Measurements from ENCODE around the gene ADORA1. TPM values are rescaled to one million over a fixed set of nuclear protein-coding genes. Genes with fewer than 3 reads are reported as not detected.
A peak's percentile ranks its signal among the peaks of the same experiment; 100 is the strongest.

ADORA1 gene
- total RNA-seq (8.5 and 14.9 TPM in 2 replicates), polyA plus RNA-seq (12.2 and 22.2 TPM in 2 replicates)

- DNase-seq (ENCODE audit: low read depth in 1 of 2, low spot score in 1 of 2) = peak; percentile 70 to 91
- no peaks in the 10 kb centered on the region for H3K9me3 ChIP-seq (ENCODE audit: low read depth)
- H3K36me3 ChIP-seq = no peaks in the 10 kb centered on the region
- TF ChIP-seq, protein P1, sequence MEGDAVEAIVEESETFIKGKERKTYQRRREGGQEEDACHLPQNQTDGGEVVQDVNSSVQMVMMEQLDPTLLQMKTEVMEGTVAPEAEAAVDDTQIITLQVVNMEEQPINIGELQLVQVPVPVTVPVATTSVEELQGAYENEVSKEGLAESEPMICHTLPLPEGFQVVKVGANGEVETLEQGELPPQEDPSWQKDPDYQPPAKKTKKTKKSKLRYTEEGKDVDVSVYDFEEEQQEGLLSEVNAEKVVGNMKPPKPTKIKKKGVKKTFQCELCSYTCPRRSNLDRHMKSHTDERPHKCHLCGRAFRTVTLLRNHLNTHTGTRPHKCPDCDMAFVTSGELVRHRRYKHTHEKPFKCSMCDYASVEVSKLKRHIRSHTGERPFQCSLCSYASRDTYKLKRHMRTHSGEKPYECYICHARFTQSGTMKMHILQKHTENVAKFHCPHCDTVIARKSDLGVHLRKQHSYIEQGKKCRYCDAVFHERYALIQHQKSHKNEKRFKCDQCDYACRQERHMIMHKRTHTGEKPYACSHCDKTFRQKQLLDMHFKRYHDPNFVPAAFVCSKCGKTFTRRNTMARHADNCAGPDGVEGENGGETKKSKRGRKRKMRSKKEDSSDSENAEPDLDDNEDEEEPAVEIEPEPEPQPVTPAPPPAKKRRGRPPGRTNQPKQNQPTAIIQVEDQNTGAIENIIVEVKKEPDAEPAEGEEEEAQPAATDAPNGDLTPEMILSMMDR (IDR thresholded peaks at IDR 0.05; ENCODE audit: low read depth, low read length) = peak; percentile 3
- peaks cover 54% of the 10 kb centered on the region for H3K4me1 ChIP-seq (ENCODE audit: low read depth)
- no peaks in the 10 kb centered on the region for H3K27me3 ChIP-seq
- peak within 1 kb of the TSS; percentile 34 for H3K4me3 ChIP-seq
- peak within 1 kb of the TSS; percentile 50 for H3K27ac ChIP-seq
Measured at GRCh38 chr1:203127666-203128430, at the start of gene ADORA1. TSS of gene ADORA1 (plus strand) at chr1:203127726. CDS start at chr1:203128842, 1,116 bp downstream.

DNA sequence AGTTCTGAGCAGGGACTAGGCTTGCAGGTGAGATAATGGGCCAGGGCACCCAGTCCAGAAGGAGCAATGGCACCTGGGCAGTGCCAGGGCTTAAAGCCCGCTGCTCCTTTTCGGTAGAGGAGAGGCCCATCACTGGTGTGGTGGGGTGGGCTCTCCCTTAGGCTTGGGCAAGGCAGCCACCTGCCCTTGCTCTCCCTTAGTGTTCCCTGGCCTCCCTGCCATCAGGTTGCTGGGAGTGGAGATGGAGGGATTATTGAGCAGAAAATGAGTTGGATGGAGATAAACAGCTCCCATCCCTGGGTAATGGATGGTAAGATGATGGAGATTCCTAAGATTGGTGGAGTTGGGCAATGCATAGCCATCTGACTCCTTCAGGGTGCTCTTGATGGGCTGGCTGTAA lies 49.6 kb upstream of the ADORA1 start:
- no peaks in the 10 kb centered on the region for H3K4me1 ChIP-seq (ENCODE audit: low read depth)
- TF ChIP-seq, protein P1 (IDR thresholded peaks at IDR 0.05; ENCODE audit: low read depth, low read length) = no peak
- peaks cover 17% of the 10 kb centered on the region for H3K27me3 ChIP-seq
- H3K9me3 ChIP-seq (ENCODE audit: low read depth) = no peaks in the 10 kb centered on the region
- peaks cover 25% of the 10 kb centered on the region for H3K36me3 ChIP-seq
- DNase-seq (ENCODE audit: low read depth in 1 of 2, low spot score in 1 of 2) = no peak
- no peak overlapping the region for H3K4me3 ChIP-seq
- H3K27ac ChIP-seq = no peak overlapping the region

DNA sequence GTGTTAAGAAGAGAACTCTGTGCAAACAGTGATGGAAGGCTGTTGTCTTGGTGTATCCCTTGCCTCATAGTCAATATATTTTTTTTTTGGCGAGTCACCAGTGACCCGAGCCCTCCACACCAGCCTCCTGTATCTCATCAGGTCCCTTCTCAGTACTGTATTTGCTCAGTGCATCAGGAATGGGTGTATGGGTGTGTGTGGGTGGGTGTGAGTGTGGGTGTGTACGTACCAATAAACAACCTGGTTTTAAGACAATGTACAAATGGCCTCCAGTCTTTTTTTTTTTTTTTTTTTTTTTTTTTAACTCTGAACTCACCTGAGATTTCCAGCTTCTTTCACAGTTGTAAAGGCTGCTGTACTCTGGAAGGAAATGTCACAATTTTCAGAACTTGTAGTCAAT lies 49.0 kb upstream of the ADORA1 start:
- no peak for DNase-seq (ENCODE audit: low read depth in 1 of 2, low spot score in 1 of 2)
- H3K36me3 ChIP-seq = peaks cover 22% of the 10 kb centered on the region
- peaks cover 17% of the 10 kb centered on the region for H3K27me3 ChIP-seq
- no peak overlapping the region for H3K27ac ChIP-seq
- no peaks in the 10 kb centered on the region for H3K9me3 ChIP-seq (ENCODE audit: low read depth)
- no peak overlapping the region for H3K4me3 ChIP-seq
- TF ChIP-seq, protein P1 (IDR thresholded peaks at IDR 0.05; ENCODE audit: low read depth, low read length) = no peak
- no peaks in the 10 kb centered on the region for H3K4me1 ChIP-seq (ENCODE audit: low read depth)

- DNase-seq (ENCODE audit: low read depth in 1 of 2, low spot score in 1 of 2) = no peak
- Histone ChIP-seq H3K9me3 (ENCODE audit: low read depth) (no peaks in the 10 kb centered on the region), H3K4me3 (no peak overlapping the region), H3K27me3 (peaks cover 2% of the 10 kb centered on the region), H3K4me1 (ENCODE audit: low read depth) (peaks cover 4% of the 10 kb centered on the region), H3K36me3 (peaks cover 15% of the 10 kb centered on the region), H3K27ac (no peak overlapping the region)
- TF ChIP-seq, protein P1 (IDR thresholded peaks at IDR 0.05; ENCODE audit: low read depth, low read length) = no peak
Measured at GRCh38 chr1:203080456-203080855, 47.1 kb upstream of the ADORA1 start.

GRCh38 chr1:203081465-203082230 lies 45.9 kb upstream of the ADORA1 start:
- Histone ChIP-seq H3K4me1 (ENCODE audit: low read depth) (peaks cover 15% of the 10 kb centered on the region), H3K9me3 (ENCODE audit: low read depth) (no peaks in the 10 kb centered on the region), H3K27ac (no peak overlapping the region), H3K36me3 (peaks cover 4% of the 10 kb centered on the region), H3K4me3 (no peak overlapping the region), H3K27me3 (no peaks in the 10 kb centered on the region)
- no peak for DNase-seq (ENCODE audit: low read depth in 1 of 2, low spot score in 1 of 2)
- TF ChIP-seq, protein P1 (IDR thresholded peaks at IDR 0.05; ENCODE audit: low read depth, low read length) = no peak

All from cardiac muscle cell (in vitro differentiated cells and primary cell).